Fibroblast of mammary gland (primary cell): ENCODE data around the gene AAR2.

ENCODE experiments used
- DNase-seq: peaks from one replicate; pipeline ENCODE4 v3.0.0-alpha.2; 2010; ENCODE audit warnings: low read depth
- H3K4me3 ChIP-seq: 2 replicates; pipeline ENCODE4 v1.5.1; 2011; ENCODE audit warnings: low read depth, mild to moderate bottlenecking, low read length, moderate library complexity; ENCODE audit not compliant: control insufficient read depth
- TF ChIP-seq, protein P1 (sequence below): conservative IDR thresholded peaks from 2 replicates; pipeline ENCODE4 v1.5.1; 2011; ENCODE audit warnings: low read depth, low read length, inconsistent platforms; ENCODE audit not compliant: control insufficient read depth, insufficient read depth

AAR2 gene

GRCh38 chr20:36253036-36253435 is 16.8 kb downstream of the AAR2 start:
- TF ChIP-seq, protein P1, sequence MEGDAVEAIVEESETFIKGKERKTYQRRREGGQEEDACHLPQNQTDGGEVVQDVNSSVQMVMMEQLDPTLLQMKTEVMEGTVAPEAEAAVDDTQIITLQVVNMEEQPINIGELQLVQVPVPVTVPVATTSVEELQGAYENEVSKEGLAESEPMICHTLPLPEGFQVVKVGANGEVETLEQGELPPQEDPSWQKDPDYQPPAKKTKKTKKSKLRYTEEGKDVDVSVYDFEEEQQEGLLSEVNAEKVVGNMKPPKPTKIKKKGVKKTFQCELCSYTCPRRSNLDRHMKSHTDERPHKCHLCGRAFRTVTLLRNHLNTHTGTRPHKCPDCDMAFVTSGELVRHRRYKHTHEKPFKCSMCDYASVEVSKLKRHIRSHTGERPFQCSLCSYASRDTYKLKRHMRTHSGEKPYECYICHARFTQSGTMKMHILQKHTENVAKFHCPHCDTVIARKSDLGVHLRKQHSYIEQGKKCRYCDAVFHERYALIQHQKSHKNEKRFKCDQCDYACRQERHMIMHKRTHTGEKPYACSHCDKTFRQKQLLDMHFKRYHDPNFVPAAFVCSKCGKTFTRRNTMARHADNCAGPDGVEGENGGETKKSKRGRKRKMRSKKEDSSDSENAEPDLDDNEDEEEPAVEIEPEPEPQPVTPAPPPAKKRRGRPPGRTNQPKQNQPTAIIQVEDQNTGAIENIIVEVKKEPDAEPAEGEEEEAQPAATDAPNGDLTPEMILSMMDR = no peak
- no peak overlapping the region for H3K4me3 ChIP-seq

DNA sequence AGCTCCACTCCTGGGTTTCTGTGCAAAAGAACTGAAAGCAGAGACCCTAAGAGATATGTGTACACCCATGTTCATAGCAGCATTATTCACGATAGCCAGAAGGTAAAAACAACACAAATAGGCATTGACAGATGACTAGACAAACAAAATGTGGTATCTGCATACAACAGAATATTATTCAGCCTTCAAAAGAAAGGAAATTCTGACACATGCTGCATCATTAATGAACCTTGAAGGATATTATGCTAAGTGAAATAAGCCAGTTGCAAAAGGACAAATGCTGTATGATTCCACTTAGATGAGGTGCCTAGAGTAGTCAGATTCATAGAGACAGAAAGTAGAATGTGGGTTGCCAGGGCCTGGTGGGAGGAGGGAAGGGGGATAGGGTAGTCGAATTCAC is 17.8 kb downstream of the AAR2 start:
- no peak overlapping the region for H3K4me3 ChIP-seq
- TF ChIP-seq, protein P1 = no peak
- no peak for DNase-seq

More at GRCh38 chr20:36253036-36253435, 16.8 kb downstream of the AAR2 start:
- DNase-seq = no peak

- no peak overlapping the region for H3K4me3 ChIP-seq
- TF ChIP-seq, protein P1 = no peak
- no peak for DNase-seq
Measured at GRCh38 chr20:36255445-36255844, 19.2 kb downstream of the AAR2 start.

DNA sequence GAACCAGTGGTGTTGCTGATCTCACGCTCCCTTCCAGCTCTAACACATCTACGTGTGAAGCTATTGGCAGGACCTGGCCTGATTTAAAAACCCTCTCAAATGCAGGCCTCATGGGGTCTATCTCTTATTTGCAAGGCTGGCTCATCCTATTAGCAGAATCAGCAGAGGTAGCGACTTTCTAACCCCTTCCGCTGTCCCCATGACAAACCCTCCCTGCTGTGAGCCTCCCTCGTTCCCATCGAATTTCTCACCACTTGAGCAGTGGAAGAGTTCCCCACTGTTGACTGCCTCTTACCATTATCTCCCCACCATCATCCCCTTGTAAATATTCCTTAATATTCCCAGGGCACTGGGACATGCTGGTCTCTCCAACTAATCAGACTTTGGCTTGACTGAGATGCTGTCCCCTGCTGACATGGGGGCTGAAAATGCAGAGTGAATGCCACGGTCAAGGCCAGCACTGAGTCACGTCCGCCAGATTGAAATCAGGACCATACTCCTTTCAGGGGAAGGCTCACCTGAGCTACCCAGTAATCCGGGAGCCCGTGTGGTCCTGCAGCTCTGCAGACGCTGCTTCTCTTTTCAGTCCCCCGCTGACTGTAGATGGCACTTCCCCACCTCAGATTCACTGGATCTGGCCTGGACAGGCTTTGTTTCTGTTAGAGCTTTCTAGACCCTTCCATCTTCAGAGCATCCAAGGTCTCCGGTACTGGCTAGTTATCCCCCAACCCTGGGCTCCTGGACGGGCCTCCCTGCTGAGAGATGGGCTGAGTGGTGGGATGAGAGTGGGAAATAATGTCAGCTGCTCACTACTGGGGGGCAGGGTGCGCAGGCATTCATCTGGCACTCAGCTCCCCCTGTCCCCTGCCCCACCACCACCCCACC is 23.1 kb downstream of the AAR2 start:
- TF ChIP-seq, protein P1 = no peak
- no peak for DNase-seq
- no peak overlapping the region for H3K4me3 ChIP-seq

DNA sequence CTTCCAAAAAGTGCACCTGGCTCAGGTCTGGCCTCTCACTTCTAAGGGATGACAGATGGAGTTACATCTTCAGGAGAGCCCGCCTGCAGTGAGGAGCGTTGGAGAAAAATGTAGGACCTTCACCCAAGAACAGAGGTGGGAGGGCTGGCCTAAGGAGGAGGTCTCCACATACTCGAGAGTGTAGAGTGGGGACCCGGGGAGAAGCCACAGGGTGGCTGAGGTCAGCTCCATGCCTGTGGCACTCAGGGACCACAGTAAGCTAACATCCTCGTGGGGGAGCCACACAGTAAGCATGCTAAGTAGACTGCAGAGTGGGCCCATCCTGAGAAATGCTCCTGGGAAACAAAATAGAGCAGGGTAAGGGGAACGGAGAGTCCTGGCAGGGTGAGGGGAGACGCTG is 24.0 kb downstream of the AAR2 start:
- no peak overlapping the region for H3K4me3 ChIP-seq
- DNase-seq = no peak
- TF ChIP-seq, protein P1 = no peak

DNA sequence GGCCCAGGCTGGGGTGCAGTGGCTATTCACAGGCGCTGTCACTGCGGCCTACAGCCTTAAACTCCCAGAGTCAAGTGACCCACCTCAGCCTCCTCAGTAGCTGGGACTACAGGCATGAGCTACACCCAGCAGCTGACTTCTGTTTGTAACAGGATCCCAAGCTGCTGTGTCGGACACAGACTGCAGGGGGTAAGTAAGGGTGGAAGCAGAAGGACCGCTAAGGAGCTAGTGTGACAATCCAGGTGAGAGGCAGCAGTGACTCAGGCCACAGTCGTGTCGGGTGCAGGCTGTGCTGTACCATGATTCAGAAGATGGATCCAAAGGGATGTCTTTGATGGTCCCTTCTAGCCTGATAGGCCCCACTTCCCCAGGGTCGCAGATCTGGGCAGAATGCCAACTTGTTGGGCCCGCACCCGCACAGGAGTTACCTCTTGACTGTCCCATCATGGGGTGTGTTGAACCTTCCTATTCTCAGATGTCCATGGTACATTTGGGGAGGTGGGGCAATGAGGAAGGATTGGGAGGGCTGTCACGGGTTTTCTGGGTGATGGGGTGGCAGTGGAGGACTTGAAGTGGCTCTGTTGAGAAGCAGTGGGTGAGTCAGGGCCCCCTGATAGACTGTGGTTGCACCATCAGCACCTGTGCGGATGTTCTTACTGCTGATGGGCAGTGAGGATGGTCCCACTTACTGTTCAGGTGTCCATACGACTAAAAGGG is 25.3 kb downstream of the AAR2 start:
- no peak overlapping the region for H3K4me3 ChIP-seq
- TF ChIP-seq, protein P1 = no peak
- DNase-seq = no peak
